HL-60 (cell line): ENCODE measurements around the gene SPSB2.

ENCODE experiments used
- DNase-seq, 2 experiments: peaks; one replicate each; pipeline ENCODE4 v3.0.0-alpha.2; 2010 to 2020; ENCODE audit warnings: low read depth in 1 of 2, low spot score in 1 of 2
- H3K27ac ChIP-seq: fragments of 250-450 bp; sonication (Bioruptor Pico); replicated peaks from 2 replicates; pipeline ENCODE4 v1.5.1; 2020; ENCODE audit warnings: mild to moderate bottlenecking, moderate library complexity
- H3K27me3 ChIP-seq: fragments of 250-450 bp; sonication (Bioruptor Pico); 2 replicates; pipeline ENCODE4 v1.5.1; 2021; ENCODE audit warnings: mild to moderate bottlenecking, moderate library complexity; ENCODE audit not compliant: insufficient read depth, poor library complexity, severe bottlenecking
- H3K4me3 ChIP-seq: replicated peaks from 2 replicates; pipeline ENCODE4 v1.5.1; 2011; ENCODE audit warnings: mild to moderate bottlenecking, control low read depth, low read length; ENCODE audit not compliant: insufficient read depth
- CTCF ChIP-seq: IDR thresholded peaks from one replicate; pipeline ENCODE4 v1.5.1; 2011; ENCODE audit warnings: low read length, control low read depth, inconsistent platforms; ENCODE audit not compliant: insufficient read depth
- GABPA ChIP-seq: IDR thresholded peaks from 2 replicates; pipeline ENCODE4 v1.6.1; 2012; ENCODE audit warnings: low read depth
- POLR2AphosphoS5 ChIP-seq: IDR thresholded peaks from 2 replicates; pipeline ENCODE4 v1.6.1; 2012; ENCODE audit warnings: low read depth
- SPI1 ChIP-seq: IDR thresholded peaks from 2 replicates; pipeline ENCODE4 v1.6.1; 2012; ENCODE audit warnings: low read depth, mild to moderate bottlenecking, borderline replicate concordance
- TF ChIP-seq, protein P1 (sequence below): IDR thresholded peaks from 2 replicates; pipeline ENCODE4 v1.6.1; 2012; ENCODE audit warnings: low read depth; ENCODE audit not compliant: insufficient replicate concordance

The SPSB2 gene

GRCh38 chr12:6827437-6827911, 45.6 kb downstream of the SPSB2 start:
- Histone ChIP-seq H3K27ac (no peak overlapping the region), H3K4me3 (no peak overlapping the region), H3K27me3 (peaks cover 26% of the 10 kb centered on the region)
- DNase-seq: peak in 1 of 2 experiments; percentile 55
- TF ChIP-seq SPI1 (no peak), POLR2AphosphoS5 (no peak), CTCF (no peak), GABPA (no peak)
- TF ChIP-seq, protein P1, sequence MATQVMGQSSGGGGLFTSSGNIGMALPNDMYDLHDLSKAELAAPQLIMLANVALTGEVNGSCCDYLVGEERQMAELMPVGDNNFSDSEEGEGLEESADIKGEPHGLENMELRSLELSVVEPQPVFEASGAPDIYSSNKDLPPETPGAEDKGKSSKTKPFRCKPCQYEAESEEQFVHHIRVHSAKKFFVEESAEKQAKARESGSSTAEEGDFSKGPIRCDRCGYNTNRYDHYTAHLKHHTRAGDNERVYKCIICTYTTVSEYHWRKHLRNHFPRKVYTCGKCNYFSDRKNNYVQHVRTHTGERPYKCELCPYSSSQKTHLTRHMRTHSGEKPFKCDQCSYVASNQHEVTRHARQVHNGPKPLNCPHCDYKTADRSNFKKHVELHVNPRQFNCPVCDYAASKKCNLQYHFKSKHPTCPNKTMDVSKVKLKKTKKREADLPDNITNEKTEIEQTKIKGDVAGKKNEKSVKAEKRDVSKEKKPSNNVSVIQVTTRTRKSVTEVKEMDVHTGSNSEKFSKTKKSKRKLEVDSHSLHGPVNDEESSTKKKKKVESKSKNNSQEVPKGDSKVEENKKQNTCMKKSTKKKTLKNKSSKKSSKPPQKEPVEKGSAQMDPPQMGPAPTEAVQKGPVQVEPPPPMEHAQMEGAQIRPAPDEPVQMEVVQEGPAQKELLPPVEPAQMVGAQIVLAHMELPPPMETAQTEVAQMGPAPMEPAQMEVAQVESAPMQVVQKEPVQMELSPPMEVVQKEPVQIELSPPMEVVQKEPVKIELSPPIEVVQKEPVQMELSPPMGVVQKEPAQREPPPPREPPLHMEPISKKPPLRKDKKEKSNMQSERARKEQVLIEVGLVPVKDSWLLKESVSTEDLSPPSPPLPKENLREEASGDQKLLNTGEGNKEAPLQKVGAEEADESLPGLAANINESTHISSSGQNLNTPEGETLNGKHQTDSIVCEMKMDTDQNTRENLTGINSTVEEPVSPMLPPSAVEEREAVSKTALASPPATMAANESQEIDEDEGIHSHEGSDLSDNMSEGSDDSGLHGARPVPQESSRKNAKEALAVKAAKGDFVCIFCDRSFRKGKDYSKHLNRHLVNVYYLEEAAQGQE: no peak

DNA sequence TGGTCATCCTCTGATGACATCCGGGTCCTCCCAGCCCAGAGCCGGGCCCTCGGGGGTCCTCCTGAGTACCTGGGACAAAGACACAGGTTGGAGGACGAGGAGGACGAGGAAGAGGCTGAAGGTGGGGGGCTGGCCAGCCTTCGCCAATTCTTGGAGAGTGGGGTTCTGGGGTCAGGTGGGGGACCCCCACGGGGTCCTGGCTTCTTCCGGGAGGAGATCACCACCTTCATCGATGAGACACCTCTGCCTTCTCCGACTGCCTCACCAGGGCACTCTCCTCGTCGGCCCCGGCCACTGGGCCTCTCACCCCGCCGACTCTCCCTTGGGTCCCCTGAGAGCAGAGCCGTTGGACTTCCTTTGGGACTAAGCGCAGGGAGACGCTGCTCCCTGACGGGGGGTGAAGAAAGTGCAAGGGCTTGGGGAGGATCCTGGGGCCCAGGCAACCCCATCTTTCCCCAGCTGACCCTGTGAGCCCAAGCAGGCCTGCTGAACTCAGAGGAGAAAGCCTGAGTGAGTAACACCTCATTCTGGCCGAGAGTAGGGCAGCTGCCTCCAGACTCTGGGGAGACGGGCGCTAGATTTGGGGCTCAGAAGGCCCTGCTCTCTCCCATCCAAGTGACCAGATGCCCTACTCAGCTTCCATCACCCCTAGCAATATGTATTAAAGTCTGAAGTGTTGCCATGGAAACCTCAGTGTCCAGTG, 46.2 kb downstream of the SPSB2 start:
- Histone ChIP-seq H3K4me3 (no peak overlapping the region), H3K27me3 (peaks cover 31% of the 10 kb centered on the region), H3K27ac (no peak overlapping the region)
- DNase-seq: no peak
- TF ChIP-seq SPI1: no peak
- no peak for TF ChIP-seq CTCF
- no peak for TF ChIP-seq POLR2AphosphoS5
- TF ChIP-seq, protein P1: no peak
- no peak for TF ChIP-seq GABPA

DNA sequence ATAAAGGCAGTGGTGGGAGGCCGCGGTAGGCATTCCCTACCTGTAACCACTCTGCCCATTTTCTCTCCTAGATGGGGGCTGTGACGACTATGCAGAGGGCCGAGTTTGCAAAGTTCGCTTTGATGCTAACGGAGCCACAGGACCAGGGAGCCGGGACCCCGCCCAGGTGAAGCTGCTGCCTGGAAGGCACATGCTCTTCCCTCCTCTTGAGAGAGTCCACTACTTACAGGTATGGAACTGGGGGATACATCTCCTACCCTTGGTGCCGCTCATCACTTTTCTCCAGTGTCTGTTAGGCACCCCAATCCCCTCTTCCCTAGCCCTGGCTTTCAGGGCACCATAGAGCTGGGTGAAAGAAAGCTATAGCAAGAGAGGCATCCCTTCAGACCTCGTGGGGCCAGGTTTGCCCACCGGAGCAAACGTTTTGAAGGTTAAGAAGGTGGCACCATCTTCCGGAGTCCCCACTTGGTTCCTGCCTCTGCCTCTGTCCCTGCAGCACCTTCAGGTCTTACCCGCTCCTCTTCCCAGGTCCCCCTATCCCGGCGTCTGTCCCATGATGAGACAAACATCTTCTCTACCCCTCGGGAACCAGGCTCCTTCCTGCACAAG, 46.9 kb downstream of the SPSB2 start:
- Histone ChIP-seq H3K4me3 (no peak overlapping the region), H3K27me3 (peaks cover 33% of the 10 kb centered on the region), H3K27ac (no peak overlapping the region)
- no peak for DNase-seq
- no peak for TF ChIP-seq GABPA
- TF ChIP-seq SPI1: no peak
- TF ChIP-seq, protein P1: no peak
- no peak for TF ChIP-seq CTCF
